HG02588 (cell line): ENCODE data around the gene EMP2.
"Not testable (repeated sequence)": the region's sequence is repeated elsewhere in the genome, so short reads cannot be mapped to it uniquely, and the experiment has no call there.

ENCODE experiments used
- ATAC-seq: cut with Tn5 transposase; IDR thresholded peaks from one replicate; pipeline ENCODE4 v1.9.1; 2021; ENCODE audit warnings: mild to moderate bottlenecking, moderate library complexity; ENCODE audit not compliant: unreplicated experiment

The EMP2 gene

DNA sequence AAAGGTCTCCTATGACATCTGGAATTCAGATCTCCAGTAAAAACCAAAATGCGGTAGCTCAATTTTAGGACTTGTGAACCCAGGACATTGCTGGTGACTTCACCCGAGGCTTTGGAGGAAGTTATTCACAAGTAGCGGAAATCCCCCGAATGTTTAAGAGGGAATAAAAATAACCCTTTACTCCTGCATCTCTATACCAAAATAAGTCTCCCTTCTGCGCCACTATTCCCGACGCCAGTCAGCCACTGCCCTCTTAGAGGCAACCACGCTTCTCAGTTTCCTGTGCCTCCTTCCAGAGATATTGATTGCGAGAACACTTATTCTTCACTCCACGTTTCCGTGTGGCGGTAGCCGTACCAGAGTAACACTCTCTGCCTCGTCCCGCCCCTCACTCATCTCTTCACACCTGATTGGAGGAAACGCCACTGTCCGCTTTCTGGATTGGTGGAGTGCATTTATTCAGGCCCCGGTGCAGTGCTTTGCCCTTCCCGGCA is 27.4 kb downstream of the EMP2 start:
- peak; percentile 96 for ATAC-seq

- ATAC-seq = no peak
Measured at GRCh38 chr16:10552281-10552680, 28.1 kb downstream of the EMP2 start.

- no peak for ATAC-seq
Measured at GRCh38 chr16:10551881-10552280, 28.5 kb downstream of the EMP2 start.

DNA sequence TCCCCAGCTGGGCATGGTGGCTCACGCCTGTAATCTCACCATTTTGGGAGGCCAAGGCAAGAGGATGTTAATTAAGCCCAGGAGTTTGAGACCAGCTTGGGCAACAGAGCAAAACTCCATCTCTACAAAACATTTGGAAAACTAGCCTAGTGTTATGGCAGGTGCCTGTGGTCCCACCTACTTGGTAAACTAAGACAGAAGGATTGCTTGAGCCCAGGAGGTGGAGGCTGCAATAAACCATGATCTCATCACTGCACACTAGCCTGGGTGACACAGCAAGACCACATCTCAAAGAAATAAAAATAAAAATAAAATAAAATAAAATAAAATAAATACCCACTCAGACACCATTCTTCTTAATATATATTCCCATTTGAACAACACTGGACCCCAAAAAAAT is 32.0 kb downstream of the EMP2 start:
- no peak for ATAC-seq

DNA sequence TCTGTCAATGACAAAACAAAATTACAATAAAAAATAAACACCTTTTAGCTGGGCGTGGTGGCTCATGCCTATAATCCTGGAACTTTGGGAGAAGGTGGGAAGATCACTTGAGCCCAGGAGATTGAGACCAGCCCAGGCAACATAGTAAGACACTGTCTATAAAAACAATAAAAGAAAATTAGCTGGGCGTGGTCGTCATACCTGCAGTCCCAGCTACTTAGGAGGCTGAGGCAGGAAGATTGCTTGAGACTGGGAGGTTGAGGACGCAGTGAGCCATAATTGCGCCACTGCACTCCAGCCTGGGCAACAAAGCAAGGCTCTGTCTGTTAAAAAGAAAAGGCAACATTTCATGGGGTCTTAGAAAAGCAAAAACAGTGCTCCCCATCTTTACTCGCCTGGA is 32.7 kb downstream of the EMP2 start:
- ATAC-seq = no peak

GRCh38 chr16:10543231-10543977 is 37.0 kb downstream of the EMP2 start:
- ATAC-seq = no peak

GRCh38 chr16:10541366-10541765 is 39.0 kb downstream of the EMP2 start:
- ATAC-seq = no peak

- ATAC-seq = no peak
Measured at GRCh38 chr16:10539793-10540192, 40.6 kb downstream of the EMP2 start.

- ATAC-seq = no peak
Measured at GRCh38 chr16:10539236-10539635, 41.2 kb downstream of the EMP2 start.

DNA sequence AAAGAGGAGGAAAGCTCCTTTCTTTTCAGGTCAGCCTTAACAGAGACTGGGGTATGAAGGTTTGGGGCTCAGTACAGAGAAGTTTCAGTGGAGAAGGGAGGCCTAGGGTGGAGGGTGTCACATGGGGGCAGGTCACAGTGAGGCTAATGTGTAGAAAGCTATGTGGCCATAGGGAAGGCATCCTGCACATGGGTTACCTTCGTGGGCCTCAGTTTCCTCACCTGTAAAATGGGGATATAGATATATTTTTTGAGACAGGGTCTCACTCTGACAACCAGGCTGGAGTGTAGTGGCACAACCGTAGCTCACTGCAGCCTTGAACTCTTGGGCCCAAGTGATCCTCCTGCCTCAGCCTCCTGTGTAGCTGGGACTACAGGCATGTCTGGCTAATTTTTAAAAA is 41.8 kb downstream of the EMP2 start:
- no peak for ATAC-seq

GRCh38 chr16:10537946-10538345 is 42.5 kb downstream of the EMP2 start:
- ATAC-seq = no peak

GRCh38 chr16:10536814-10537389 is 43.5 kb downstream of the EMP2 start:
- no peak for ATAC-seq

DNA sequence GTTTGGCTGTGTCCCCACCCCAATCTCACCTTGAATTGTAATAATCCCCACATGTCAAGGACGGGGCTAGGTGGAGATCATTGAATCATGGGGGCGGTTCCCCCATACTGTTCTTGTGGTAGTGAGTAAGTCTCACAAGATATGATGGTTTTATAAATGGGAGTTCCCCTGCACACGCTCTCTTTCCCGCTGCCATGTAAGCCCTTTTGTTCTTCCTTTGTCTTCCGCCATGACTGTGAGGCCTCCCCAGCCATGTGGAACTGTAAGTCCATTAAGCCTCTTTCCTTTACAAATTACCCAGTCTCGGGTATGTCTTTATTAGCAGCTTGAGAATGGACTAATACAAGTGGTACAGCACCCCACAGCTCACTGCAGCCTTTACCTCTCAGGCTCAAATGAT is 44.1 kb downstream of the EMP2 start:
- ATAC-seq = not testable (repeated sequence)

DNA sequence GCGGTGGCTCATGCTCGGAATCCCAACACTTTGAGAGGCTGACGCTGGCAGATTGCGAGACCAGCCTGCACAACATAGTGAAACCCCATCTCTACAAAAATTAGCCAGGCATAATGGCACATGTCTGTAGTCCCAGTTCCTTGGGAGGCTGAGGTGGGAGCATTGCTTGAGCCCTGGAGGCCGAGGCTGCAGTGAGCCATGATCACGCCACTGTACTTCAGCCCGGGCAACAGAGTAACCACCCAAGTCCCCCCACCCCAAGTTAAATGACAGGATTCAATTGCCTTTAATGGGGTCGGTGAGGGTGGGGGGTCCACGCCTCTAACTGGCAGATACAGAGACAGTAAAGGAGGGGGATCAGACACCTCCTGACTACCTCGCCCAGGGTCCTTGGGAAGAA is 44.9 kb downstream of the EMP2 start:
- no peak for ATAC-seq

DNA sequence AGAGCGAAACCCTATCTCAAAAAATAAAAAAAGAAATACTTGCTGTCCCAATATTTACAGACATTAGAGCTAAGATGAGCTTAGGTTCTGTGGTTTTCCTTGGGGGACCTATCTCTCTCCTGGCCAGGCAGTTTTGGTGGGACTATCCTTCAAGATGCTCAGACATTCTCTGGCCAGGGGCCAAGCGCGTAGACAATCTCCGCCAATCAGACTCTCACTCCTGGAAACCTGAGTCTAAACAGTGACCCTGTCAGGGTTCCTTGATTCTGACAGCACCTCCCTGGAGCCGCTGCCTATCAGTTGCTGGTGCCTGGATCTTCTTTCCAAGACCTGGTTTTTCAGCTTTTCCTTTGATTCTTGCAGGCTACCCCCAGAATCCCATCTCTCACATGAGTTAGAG is 45.6 kb downstream of the EMP2 start:
- no peak for ATAC-seq

DNA sequence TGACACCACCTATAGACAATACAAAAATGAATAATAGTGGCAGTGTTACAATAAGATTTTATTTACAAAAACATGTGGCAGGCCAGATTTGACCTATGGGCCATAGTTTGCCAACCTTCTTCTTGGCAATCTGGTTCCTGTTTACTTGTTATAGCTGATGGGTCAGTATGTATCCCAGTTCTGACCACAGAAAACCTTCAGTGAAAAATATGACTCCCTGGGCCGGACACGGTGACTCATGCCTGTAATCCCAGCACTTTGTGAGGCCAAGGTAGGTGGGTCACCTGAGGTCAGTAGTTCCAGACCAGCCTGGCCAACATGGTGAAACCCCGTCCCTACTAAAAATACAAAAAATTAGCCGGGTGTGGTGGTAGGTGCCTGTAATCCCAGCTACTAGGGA is 46.8 kb downstream of the EMP2 start:
- ATAC-seq = not testable (repeated sequence)

- no peak for ATAC-seq
Measured at GRCh38 chr16:10531582-10531981, 48.8 kb downstream of the EMP2 start.

GRCh38 chr16:10530685-10531084 is 49.7 kb downstream of the EMP2 start:
- no peak for ATAC-seq

GRCh38 chr16:10529895-10530669 is 50.3 kb downstream of the EMP2 start:
- ATAC-seq = no peak

GRCh38 chr16:10528635-10529034 is 51.8 kb downstream of the EMP2 start:
- ATAC-seq = no peak

DNA sequence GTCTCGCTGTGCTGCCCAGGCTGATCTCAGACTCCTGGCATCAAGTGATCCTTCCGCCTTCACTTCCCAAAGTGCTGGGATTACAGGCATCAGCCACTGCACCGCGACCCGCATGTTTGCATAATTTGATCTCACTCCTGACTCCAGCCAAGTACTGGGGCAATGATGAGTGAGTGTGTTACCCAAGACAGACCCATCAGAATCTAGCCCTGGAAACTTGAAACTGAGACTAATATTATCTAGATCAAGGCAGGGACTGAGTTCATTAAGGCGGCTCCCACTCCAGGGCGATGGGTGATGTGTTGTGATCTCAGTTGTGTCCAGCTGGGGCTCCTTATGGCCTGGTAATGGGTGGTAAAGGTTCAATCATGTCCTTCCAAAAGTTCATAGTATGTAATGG is 53.4 kb downstream of the EMP2 start:
- no peak for ATAC-seq
